Hippocampal formation (tissue), 2 donors: ENCODE data around the gene MMP7.

Experiments used
- DNase-seq, 2 donors: peaks; one replicate each; lab custom pipeline; 2025; lab: John Stamatoyannopoulos, UW

The MMP7 gene, protein sequence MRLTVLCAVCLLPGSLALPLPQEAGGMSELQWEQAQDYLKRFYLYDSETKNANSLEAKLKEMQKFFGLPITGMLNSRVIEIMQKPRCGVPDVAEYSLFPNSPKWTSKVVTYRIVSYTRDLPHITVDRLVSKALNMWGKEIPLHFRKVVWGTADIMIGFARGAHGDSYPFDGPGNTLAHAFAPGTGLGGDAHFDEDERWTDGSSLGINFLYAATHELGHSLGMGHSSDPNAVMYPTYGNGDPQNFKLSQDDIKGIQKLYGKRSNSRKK

DNA sequence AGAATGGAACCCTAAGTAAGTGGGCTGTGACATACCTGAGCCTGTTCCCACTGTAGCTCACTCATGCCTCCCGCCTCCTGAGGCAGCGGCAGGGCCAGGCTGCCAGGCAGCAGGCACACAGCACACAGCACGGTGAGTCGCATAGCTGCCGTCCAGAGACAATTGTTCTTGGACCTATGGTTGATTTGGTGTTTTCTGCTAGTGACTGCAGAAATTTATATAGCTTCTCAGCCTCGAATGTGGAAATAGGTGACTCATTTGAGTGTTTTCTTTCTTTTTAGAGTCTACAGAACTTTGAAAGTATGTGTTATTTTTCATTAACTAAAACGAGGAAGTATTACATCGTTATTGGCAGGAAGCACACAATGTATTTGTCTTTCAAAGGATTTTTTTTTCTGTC lies at the start of gene MMP7:
Gene MMP7 (minus strand): TSS at position 190 of the 400 bp plus-strand sequence. CDS start 47 bp downstream, at position 143.
- DNase-seq: no peak

DNA sequence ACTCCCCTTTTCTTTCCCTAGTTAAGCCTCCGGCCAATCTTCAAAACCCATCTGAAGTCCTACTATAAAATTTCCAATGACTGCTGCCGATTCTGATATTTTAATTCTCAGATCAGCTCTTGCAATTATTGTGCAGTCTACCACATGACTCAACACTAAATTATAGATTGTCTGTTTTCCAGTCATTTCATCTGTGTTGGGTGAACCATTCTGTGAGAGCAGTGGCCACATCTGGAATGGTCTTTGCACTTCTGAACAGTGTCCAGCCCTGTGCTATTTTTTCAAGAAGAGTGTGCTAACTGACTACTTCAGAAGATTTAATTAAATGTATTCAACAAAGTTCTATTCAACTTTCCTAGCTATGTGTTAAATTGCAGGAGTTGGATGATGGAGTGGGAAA lies 47.2 kb upstream of the MMP7 start:
- no peak for DNase-seq

DNA sequence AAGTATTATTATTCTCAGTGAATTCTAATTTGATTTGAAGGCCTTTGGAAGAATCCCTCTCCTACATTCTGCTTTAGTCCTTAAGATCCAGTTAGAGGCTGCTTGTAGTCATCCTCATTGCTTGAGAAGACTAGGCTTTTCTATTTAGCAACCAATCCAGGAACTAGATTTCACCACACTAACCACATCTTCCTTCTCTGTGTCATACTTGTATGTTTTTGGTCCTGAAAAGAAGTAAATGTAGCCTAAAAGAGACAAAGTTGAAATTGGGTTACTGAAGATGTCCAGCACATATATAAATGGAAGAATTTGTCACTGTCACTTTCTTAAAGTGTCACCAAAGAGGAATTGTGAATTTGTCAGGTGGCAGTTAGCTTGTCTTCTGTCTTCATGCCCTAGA lies 46.6 kb upstream of the MMP7 start:
- DNase-seq: no peak

DNA sequence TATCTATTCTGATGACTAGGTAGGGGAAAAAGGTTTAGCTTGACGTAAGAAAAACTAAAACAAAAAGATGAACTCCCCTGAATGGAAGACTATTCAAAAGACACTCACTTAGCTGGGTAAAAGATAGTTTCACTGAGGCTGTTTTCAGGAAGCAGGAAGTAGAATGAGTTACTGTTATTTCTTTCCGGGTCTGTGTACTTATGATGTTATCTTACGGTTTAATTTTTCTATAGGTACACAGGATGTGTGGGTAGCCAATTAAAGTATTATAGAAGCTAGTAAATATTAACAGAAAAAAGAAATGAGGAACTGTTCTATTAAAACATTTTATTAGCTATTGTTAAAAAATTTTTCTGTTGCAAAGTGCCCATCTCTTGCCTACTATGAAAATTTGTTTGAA lies 45.8 kb upstream of the MMP7 start:
- no peak for DNase-seq

DNA sequence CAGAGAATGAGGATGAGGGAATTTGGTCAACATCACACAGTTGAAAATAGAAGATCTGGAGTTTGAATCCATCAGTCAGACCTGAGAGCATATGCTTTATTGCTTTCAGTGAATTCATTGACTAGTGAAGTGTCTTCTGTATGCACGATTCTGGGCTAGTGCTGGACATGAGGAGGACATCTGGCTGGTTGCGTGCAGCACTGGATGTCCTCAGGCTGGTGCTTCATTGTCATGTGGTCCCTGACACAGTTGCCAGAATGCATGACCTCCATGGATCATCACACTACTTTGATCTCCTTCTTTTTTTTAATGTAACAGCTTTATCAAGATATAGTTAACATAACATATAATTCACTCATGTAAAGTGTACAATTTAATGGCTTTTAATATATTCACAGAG lies 44.5 kb upstream of the MMP7 start:
- DNase-seq: no peak

DNA sequence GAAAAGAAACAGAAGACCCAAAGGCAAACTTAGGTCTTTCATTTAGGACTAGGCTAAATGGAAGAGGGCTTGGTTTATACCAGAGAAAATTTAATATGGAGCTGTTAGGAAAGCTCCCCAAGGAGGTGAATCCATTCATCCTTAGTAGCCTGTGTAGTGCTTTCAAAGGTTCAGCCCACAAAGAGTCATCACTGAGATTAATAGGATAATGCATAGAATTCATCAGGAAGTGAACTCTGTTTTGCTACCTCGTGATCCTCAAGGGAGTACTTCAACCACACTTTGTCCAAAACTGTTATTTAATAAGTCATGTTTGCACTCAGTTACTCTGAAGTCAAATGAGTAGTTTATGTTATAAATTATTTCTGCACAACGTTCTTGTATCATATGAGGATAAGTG lies 43.3 kb upstream of the MMP7 start:
- no peak for DNase-seq

DNA sequence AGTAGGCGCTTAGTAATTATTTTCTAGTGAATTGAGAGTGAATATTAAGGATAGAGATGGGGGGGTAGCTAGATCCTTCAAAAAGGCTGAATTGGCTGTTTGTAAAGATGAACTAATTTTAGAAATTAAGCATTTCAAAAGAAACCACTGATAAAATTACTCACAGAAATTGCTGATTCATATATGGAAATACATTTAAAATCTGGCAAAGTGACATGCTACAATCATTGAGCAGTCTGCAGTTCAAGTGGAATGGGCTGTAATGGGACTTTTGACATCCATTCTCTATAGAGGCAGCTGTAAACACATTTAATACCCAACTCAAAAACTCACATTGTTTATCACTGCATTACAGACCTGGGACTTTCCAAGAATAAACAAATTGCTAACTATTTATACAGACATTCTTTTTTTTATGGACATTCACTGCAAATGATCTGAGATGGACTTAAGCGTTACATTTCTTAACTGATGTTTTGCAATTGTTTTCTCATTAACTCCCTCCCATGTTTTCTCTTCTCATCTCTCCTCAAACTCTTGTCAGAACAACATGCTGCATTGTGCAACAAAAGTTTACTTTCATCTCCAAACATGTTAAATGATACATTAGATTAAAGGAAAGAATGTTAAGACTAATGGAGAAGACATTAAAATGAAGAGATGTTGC lies 42.1 kb upstream of the MMP7 start:
- no peak for DNase-seq

DNA sequence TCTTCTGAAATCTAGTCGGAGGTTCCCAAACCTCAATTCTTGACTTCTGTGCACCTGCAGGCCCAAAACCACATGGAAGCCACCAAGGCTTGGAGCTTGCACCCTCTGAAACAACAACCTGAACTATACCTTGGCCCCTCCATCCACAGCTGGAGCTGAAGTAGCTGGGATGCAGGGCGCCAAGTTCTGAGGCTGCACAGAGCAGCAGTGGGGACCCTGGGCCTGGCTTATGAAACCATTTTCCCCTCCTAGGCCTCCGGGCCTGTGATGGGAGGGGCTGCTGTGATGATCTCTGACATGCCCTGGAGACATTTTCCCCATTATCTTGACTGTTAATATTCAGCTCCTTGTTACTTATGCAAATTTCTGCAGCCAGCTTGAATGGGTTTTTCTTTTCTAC lies 38.3 kb upstream of the MMP7 start:
- no peak for DNase-seq

DNA sequence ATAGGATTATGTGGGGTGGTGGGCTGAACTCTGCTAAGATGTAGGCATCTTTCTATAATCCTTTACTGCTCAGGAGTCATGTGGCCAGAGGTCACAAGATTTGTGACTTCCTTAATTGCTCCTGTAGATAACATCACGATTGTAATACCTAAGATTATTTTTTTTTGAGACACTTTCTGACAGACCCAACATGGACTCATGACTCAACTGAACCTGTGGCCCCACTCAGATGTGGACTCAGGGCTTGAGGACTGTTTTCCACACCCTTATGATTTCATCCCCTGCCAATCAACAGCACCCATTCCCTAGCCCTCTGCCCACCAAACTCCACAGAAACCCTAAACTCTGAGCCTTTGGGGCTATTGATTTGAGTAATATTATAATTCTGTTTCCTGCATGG lies 35.6 kb upstream of the MMP7 start:
- no peak for DNase-seq

DNA sequence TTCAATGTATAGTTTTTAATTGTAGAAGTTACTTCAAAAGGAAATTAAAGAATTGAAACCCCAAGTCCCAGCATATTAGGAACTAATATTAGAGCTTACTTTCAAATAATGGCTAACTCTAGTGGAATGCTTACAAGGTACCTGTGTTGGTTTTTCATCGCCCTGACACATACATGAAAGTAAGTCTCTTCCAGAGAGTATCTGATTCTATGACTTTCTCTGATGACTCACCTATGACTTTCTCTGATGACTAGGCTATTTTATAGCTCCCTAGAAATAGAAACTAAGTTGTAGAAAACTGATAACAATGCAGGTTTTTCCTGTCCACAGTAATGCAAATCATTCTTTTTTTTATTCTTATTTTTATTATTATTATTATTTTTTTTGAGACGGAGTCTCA lies 33.6 kb upstream of the MMP7 start:
- DNase-seq: no peak

DNA sequence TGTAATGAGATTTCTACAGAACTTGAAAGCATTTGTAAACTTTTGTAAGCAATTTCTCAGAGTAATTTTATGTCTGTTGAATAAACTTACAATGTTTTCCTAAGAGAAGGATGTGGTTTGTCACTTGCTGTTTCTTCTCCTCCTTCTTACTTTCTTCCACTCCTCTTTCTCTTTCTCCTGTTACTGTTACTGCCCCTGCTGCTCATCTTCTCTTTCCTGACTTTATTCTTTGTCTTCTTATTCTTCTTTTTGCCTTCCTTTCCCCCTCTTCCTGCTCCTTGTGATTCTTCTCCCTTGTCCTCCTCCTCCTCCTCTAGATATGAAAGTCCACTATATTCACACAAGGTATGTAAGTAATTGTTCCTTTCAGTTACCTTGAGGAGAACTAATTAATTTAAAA lies 31.1 kb upstream of the MMP7 start:
- no peak for DNase-seq

DNA sequence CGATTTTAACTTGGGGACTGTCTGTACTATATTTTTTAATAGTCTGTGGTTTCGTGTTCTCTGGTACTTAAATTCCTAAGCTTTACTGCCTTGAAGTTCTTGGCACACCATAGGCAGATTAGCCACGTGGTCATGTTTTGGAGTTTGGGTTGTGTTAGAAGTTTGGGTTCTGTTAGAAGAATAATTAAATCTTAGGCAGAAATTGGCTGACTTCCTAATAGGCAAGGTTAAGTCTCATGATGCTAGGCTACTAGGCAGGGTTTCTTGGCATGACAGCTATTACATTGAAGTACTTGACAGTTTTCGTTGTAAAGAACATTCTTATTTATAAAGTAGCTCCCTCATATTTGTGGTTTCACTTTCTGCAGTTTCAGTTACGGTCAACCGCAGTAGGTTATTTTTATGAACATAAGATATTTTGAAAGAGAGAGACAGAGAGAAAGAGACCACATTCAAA lies 30.0 kb upstream of the MMP7 start:
- peak in 1 of 2 donors; percentile 40 for DNase-seq

DNA sequence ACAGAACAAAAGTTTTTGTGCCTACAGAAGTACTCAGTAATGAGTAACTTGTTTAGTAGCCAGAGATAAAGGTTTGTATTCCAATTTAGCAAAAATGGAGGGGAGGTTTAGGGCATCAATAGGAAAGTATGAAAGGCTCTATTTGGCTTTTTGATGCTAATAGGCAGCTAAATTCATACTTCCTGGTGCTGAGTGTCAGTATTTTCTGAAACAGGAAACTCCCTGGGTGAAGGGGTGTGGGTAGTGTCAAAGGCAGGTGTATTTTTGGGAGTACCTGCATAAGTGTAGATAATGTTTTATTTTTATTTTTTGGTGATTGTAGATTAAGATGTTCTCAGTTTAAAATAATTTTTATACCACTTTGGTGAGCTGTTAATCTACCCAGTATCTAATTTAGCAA lies 29.3 kb upstream of the MMP7 start:
- no peak for DNase-seq

DNA sequence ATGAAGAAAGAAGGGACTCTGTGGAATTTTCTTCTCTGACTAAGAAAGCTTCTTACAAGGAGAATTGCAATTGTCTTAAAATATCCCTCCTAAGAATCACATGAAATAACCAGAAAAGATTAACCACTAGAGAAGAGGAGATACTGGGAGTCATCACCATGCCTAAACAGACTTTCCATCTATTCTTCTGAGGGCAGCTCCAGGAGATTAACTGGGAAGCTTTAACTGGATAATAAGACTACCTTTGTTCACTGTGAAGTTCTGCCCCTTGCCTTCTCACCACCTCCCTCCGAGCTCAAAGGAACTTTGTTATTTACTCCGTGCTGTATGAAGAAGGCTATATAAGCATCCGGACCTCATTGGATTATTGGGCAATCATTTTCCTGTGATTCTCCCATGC lies 24.5 kb upstream of the MMP7 start:
- no peak for DNase-seq

DNA sequence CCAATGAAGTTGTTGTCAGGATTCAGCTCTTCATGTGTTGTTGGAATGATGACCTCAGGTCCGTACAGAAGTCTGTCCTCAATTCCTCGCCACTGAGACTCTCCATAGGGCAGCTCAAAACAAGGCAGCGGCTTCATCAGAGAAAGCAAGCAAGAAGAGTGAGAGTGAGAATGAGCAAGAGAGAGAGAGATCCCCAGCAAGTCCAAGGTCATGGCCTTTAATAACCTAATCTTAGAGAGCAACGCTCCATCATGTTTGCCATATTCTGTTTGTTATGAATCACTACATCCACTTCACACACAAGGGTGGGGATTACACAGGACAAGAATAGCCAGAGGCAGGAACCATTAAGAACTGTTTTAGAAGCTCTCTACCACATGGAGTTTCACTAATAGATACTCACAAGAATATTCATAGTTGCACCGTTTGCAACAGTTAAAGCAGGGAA lies 23.3 kb upstream of the MMP7 start:
- DNase-seq: no peak

DNA sequence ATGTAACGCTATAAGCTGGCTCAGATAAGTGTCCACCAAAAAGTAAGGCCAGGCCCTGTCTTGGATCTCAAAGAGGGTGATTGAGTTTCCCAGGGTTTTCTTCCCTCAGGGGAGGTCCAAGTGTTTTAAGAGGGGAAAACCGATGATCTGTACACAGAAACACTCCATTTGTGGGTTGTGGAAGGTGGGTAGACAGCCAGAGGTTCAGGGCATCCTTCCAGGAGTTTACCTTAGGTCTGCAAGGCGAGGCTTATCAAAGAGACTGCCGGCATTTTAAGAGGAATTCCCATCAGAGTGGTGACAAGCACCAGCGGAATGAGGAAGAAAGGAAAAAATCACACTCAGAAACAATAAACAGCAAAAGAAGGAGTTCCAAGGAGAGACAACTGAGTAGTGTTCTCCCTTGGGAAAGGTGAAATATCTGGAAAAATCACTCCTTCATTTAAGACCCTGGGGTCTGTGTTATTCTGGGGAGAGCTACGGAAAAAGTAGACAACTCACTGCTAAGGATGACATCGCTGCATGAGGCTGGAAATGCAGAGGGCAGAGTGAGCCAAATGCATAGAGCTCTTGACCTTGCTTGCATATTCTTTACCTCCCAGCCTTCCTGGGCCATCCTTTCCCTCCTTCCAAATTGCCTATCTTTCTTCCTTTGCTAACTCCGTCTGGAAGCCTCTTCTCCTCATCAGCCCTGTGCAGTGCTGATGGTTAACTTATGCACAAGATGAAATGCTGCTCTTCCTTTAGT lies 22.1 kb upstream of the MMP7 start:
- DNase-seq: no peak

DNA sequence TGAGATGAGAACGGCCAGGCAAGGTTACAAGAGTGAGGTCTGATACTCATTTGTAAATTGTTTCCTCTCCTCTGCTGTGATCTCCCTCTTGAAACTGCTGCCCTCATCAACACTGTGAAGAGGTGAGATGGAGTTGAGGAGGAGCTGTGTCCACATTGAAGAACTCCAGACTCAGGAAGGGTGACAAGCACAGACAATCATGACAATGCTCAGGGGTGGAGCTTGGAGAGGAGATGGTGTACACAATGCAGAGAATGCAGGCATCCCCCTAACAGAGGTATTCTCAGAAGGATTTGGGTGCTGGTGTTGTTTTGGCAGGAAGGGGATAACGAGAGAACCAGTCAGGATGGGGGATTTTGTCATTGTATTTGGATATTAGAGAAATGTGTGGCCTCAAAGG lies 21.5 kb upstream of the MMP7 start:
- DNase-seq: no peak

DNA sequence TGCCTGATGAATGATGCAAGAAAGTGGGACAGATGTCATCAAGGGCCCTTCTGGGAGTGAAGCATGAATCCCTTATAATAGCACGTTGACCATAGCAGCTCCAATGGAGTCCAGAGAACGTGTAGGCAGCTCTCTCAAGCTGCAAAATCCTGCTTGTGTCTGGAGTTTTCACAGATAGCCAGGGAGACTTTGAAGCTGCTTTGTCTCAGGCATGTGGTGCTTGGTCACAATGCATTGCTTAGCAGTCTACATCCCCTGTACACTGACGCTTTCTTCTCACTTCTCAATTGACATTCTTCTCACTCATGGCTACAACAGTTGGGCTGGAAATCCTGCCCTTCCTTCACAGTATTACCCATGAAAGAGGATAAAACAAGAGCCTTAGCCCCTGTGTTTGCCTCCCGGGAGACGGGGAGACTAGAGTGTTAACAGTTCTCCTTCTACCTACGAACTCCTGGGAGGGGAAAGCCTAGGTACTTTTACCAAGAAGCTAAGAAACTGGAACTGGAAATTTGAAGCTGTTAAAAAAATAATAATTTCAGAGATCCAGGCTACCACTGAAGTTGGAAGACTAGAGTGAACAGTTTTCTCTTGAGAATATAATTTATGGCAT lies 20.7 kb upstream of the MMP7 start:
- DNase-seq: no peak

DNA sequence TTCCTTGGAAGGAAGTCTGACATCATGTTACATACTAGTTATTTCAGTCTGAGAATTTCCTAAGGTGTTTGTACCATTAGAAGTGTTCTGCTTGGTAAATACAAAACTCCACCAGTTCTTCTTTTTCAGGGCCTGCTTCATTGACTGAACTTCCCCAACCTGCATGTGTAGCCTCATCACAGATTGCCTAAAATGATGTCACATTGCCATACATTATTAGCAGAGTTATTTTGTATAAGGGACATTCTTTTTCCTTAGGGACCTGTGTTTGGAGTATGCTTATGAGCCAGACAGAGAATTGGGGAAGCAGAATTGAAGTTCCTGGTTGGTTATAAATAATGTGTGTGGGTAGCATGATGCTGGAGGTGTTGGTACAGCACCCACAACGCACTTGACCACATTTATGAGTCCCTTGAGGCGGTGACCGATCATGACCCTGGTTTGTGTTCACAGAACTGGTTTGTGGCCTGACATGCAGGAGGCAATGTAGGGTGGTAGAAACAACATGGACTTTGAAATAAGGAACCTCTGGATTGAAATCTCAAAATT lies 16.4 kb upstream of the MMP7 start:
- DNase-seq: no peak

DNA sequence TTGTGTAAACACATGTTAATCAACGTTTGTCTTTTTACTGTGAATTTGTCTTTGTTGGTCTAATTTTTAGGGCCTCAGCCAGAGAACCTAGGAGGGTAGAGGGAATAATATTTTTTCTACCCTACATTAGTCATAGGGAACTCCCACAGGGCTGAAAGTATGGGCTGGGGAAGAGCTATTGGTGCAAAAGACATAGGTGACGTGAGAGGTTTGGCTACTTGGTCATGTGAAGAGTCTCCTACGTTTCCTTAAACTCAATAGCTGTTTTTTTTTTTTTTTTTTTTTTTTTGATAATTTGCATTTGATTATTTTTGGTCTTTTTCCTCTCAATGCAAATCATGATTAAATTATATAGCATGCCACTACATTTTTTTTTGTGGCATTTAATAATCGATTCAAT lies 15.9 kb upstream of the MMP7 start:
- DNase-seq: no peak

DNA sequence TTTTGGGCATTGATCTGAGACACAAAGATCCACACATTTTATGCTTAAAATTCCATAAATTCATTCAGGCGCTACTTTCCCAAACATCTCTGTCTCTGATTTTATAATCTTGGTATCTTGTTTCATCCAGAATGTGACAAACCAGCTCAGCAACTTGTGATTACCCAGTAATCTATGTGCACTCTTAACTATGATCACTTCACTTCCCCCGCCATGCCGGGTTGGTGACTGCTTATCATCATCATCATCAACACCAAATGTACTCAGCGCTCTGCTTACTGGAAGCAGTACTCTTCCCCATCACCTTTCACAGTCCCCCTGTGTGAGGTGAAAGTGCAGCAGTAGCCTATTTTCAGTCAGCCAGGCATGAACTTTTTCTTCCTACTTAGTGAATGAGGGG lies 15.2 kb upstream of the MMP7 start:
- no peak for DNase-seq

DNA sequence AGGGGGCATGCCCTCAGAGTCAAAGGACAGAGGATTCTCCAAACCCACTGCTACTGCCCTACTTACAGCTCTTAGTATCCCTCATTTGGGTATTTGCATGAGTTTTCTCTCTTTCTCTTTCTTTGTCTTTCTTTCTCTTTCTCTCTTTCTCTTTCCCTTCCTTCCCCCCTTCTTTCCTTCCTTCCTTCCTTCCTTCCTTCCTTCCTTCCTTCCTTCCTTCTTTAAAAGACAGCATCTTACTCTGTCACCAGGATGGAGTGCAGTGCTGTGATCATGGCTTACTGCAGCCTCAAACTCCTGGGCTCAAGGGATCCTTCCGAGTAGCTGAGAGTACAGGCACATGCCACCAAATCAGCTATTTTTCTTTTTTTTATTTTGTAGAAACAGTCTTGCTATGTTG lies 14.0 kb upstream of the MMP7 start:
- no peak for DNase-seq
